ENCODE data around the gene USP19. TPM values are rescaled to one million over a fixed set of nuclear protein-coding genes. Genes with fewer than 3 reads are reported as not detected.

USP19 gene
- 32.7 and 39.1 TPM in 2 replicates for total RNA-seq

DNA sequence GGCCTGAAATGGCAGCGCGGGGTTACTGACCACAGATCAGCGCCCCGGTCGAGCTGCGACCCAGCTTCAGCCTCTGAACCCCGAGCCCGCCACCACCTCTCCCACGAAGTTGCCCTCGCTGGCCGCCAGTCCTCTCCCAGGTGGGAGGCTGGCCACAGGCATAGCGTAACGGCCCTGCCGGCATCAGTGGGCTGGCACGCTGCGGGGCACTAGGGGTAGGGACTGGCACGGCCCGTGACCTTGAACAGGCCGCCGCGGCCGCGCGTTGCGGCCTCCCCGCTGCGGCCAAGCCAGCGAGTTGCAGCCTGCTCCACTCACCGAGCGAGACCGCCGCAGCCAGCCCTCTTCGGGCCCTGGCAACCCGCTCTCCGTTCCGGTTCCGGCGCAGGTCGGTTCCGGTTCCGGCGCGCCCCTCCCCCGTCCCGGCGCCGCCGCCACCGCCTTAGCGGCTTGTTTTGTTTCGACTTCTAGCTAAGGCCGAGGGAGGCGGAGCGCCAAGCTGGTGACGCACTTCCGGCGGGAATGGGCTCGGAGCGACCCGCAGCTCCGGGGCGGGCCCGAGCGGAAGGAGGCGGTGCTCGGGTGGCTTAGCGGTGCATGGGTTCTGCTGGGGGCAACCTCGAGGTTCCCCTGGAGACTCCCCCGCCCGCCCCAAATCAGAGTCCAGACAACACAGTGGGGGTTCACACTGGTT, at the start of gene USP19:
USP19 (minus strand) TSS at position 386 of the 694 bp plus-strand sequence. CDS start 1,678 bp downstream, outside the sequence.

DNA sequence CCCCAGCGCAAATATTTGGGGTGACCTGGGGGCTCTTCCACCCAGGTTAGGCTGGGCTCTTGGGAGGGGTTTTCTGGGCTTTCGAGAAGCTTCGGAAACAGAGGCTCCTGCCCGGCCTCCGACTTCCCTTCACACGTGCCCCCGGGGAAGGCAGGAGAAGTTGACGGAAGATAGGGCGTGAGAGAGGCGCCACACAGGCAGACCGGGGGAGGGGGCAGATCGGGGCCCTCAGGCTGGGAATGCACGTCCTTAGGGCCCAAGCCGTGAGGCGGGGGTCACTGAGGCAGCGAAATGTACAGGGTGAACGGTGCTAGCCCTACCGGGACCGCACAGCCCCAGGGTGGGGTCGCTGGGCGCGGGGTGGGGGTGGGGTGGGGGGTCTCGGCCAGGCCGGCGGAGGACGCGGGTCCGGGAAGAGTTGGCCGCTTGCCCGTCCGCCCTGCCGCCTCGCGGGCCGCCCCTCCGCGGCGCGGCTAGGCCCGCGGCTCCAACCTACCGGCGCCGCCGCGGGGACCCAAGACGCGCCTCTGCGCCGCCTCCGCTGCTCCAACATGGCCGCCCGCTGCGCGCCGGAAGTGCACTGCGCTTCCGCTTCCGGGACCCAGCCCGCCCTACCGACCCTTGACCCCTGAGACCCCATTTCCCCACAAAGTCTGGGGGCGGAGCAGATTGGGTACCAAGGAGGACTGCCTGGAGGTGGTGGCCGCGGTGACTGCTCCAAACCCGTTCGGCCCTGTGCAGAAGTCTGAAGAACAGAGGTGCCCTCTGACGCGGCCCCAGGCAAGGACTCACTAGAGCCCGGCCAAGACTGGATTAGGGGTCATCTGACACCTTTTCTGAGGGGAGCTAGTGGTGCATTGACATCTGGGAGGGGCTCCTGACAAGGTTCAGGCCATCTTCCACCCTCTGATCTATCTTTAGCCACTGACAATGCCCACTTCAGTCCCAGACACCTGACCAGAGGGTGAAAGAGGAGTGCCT, 45.4 kb upstream of the USP19 start, which contains the start of gene CCDC71:
CCDC71 (minus strand) TSS at position 561 of the 981 bp plus-strand sequence. CDS start 2,123 bp downstream, outside the sequence.

DNA sequence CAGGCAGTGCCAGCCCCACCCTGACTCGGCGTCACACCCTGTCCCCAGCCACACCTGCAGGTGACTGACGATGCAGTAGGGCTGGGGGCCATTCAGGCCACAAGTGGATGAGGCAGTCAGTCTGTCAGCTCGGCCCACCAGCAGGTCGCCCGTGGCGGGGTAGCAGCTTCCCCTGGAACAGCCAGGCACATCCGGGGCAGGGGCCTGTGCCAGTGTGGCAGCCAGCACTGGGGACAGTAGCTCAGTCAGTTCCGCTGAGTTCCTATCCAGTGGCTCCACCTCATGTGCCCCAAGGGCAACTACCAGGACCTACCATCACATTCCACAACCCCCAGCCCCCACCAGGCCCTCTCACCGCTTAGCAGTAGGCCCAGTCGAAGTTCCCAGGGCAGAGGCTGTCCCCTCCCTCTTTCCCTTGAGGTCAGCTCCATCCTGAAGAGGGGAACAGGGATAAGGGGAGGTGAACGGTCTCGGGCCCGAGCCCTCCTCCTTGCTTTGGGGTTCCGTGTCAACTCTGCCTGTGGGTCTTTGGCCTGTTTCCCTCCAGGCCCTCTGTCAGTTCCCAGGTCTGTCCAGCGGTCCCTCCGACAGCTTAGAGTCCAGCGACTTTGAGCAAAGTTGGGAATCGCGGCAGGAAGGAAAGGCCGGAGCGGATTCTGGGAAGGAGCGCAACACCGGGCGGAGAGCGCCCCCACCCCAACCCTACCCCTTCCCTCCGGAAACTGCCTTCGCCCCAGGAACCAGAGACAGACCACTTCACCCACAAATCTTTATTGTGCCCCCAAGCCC, 12.0 kb upstream of the USP19 start, which contains the start of gene LAMB2:
LAMB2 (minus strand) TSS at position 614 of the 789 bp plus-strand sequence; CDS start at position 431, 183 bp downstream.

DNA sequence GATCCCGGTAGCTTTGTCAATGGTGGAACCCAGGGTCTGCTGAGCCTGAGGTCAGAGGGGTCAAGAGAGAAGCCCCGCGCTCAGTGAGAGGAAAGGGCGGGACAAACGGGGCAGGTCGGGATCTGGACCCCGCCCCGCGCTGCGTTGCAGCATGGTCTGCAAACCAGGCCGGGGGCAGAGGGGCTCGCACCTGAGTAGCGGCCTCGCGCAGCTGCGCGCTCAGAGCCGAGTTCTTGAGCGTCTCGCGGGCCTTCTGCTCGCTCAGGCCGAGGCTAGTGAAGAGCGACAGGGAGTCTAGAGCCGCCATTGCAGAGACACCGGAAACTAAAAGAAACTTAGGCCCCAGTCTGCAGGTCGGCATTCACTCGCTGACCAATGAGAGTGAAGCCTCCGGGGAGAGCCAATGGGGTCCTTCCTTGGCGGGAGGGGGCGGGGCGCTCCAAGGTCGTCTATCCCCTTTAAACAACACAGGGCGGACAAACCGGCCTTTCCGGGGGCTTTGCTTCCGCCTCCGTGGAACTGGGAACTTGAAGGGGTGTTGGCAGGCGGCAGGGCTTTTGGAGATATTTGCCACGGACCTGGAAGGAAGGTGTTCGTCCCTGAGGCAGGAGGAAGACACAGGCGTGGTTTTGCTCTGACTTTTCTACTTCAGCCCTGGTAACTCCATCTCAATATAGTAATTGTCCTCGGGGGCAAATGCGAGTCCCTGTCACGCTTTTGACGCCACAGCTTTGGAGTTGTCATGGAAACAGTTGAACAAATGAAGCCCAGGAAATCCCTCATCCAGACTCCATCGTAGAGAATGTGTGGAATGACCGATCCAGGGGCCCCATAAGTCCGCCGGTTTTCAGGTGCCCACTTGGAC, 16.0 kb downstream of the USP19 start, which contains the start of gene QARS1:
QARS1 (minus strand) TSS at position 331 of the 865 bp plus-strand sequence; CDS start at position 307, 24 bp downstream.

DNA sequence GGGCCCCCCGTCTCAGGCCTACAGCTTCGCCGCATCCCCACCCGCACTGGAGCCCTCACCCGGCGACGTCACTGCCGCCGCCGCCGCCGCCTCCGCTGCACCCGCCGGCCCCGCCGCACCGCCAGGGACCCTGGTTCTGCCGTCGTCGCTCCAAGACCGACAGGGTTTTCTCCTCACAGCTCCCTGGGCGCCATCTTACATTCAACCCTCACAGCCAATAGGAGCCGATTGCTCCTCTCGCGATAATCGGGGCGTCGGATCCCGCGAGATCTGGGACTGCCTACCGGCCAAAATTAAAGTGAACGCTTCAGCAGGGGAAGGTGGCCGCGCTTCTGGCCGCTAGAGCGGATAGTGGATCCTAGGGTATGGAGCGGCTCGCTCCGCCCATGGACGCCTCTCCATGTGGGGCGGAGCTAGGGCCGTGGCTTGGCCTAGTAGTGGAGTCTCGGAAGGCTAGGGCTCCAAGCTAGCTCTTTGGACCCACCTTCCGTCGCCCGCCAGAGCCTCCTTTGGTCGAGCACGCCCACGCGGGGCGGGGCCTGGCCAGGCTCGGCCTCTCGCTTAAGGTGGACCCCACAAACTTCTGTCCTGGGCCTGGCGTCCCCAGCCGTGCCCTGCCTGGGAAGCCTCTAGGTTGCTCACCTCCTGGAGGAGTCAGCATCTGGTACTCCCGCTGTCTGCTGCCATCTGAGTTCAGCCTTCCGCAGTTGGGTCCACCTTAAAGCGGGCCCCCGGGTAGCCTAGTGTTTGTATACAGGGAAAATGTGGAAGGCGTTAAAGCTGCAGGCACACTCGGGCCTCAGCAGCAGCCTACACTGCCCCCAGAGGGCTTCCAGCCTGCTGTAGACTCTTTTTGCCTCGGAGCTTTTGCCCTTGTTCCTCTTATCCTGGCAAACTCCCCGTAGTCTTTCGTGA, 26.5 kb downstream of the USP19 start, which contains the start of gene QRICH1:
QRICH1 (minus strand) TSS at position 219 of the 915 bp plus-strand sequence. CDS start 17,054 bp downstream, outside the sequence.

Other genes with a start within 250 kb of the USP19 start
- 25.3 and 27.3 TPM in 2 replicates for gene SLC25A20, start 221.9 kb downstream of the USP19 start, total RNA-seq
- gene ARIH2, start 202.0 kb downstream of the USP19 start, total RNA-seq = 62.5 and 72.5 TPM in 2 replicates
- gene P4HTM, start 130.6 kb downstream of the USP19 start, total RNA-seq = 3.0 and 3.2 TPM in 2 replicates
- 90.8 and 94.9 TPM in 2 replicates for gene WDR6, start 113.4 kb downstream of the USP19 start, total RNA-seq
- gene DALRD3, start 102.2 kb downstream of the USP19 start, total RNA-seq = 32.2 and 35.2 TPM in 2 replicates
- gene NDUFAF3, start 98.7 kb downstream of the USP19 start, total RNA-seq = 46.2 and 62.9 TPM in 2 replicates
- 149 and 269 TPM in 2 replicates for gene IMPDH2, start 91.4 kb downstream of the USP19 start, total RNA-seq
- 41.9 and 56.0 TPM in 2 replicates for gene QRICH1, start 26.8 kb downstream of the USP19 start, total RNA-seq
- 477 and 512 TPM in 2 replicates for gene QARS1, start 16.1 kb downstream of the USP19 start, total RNA-seq
- 689 and 1,344 TPM in 2 replicates for gene LAMB2, start 12.2 kb upstream of the USP19 start, total RNA-seq
- 16.1 and 16.4 TPM in 2 replicates for gene CCDC71, start 45.5 kb upstream of the USP19 start, total RNA-seq
- gene KLHDC8B, start 50.8 kb upstream of the USP19 start, total RNA-seq = 47.6 and 125 TPM in 2 replicates
- gene C3orf62, start 156.4 kb upstream of the USP19 start, total RNA-seq = 2.4 and 2.8 TPM in 2 replicates
- gene USP4, start 219.2 kb upstream of the USP19 start, total RNA-seq = 21.1 and 25.3 TPM in 2 replicates
- 462 and 501 TPM in 2 replicates for gene GPX1, start 237.5 kb upstream of the USP19 start, total RNA-seq